Parathyroid adenoma (tissue), 2 donors: Measurements from ENCODE around the gene ATP5F1E.

Source experiments
- H2AFZ ChIP-seq: fragments of 300-600 bp; sonication (generic); one replicate; pipeline ENCODE4 v1.7.0; 2017; ENCODE audit warnings: antibody characterized with exemption, mild to moderate bottlenecking
- H3K27ac ChIP-seq: fragments of 300-600 bp; sonication (generic); one replicate; pipeline ENCODE4 v1.7.0; 2017
- H3K27me3 ChIP-seq: fragments of 300-600 bp; sonication (generic); one replicate; pipeline ENCODE4 v1.7.0; 2017; ENCODE audit warnings: low read length; ENCODE audit not compliant: control insufficient read depth, insufficient read depth
- H3K36me3 ChIP-seq: fragments of 300-600 bp; sonication (generic); one replicate; pipeline ENCODE4 v1.7.0; 2017; ENCODE audit warnings: low read length; ENCODE audit not compliant: control insufficient read depth, insufficient read depth
- H3K4me1 ChIP-seq: fragments of 300-600 bp; sonication (generic); one replicate; pipeline ENCODE4 v1.7.0; 2017; ENCODE audit warnings: control low read depth
- H3K4me2 ChIP-seq: fragments of 300-600 bp; sonication (generic); one replicate; pipeline ENCODE4 v1.7.0; 2017; ENCODE audit warnings: low read length
- H3K4me3 ChIP-seq: fragments of 300-600 bp; sonication (generic); one replicate; pipeline ENCODE4 v1.7.0; 2017; ENCODE audit warnings: low read depth, low read length
- H3K79me2 ChIP-seq: fragments of 300-600 bp; sonication (generic); one replicate; pipeline ENCODE4 v1.7.0; 2017; ENCODE audit warnings: control low read depth
- H3K9ac ChIP-seq: fragments of 300-600 bp; sonication (generic); one replicate; pipeline ENCODE4 v1.7.0; 2017; ENCODE audit warnings: mild to moderate bottlenecking
- H3K9me3 ChIP-seq: fragments of 300-600 bp; sonication (generic); one replicate; pipeline ENCODE4 v1.7.0; 2017; ENCODE audit warnings: low read length; ENCODE audit not compliant: control insufficient read depth
- TF ChIP-seq, protein P1 (sequence below): fragments of 300-600 bp; sonication (generic); IDR thresholded peaks from one replicate; pipeline ENCODE4 v1.7.0; 2017; ENCODE audit warnings: antibody characterized with exemption, mild to moderate bottlenecking
- donor health status: primary hyperparathyroidism.

The ATP5F1E gene

DNA sequence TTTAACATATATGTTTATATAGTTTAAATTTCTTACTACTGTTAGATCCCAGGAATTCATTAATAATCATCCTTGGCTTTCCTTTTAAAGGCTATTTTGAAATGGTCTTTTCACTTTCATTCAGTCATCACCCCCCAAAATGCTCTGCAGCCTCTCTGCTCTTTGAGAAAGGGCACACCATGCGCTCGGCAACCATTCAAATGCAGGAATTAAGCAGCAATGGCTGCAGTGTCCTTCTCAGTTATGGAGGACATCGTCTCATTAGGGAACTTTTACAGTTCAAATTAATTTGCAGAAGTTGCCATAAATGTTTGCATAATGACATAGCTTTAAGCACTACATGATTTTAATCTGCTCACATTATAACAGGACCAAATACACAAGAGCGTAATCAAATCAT is 6.6 kb downstream of the ATP5F1E start:
- Histone ChIP-seq H3K27ac (no peak overlapping the region), H2AFZ (no peak overlapping the region), H3K4me1 (peaks cover 10% of the 10 kb centered on the region), H3K4me3 (no peak overlapping the region), H3K4me2 (no peak overlapping the region), H3K36me3 (no peaks in the 10 kb centered on the region), H3K27me3 (no peaks in the 10 kb centered on the region), H3K79me2 (peaks cover 2% of the 10 kb centered on the region), H3K9me3 (no peaks in the 10 kb centered on the region), H3K9ac (no peak overlapping the region)
- TF ChIP-seq, protein P1, sequence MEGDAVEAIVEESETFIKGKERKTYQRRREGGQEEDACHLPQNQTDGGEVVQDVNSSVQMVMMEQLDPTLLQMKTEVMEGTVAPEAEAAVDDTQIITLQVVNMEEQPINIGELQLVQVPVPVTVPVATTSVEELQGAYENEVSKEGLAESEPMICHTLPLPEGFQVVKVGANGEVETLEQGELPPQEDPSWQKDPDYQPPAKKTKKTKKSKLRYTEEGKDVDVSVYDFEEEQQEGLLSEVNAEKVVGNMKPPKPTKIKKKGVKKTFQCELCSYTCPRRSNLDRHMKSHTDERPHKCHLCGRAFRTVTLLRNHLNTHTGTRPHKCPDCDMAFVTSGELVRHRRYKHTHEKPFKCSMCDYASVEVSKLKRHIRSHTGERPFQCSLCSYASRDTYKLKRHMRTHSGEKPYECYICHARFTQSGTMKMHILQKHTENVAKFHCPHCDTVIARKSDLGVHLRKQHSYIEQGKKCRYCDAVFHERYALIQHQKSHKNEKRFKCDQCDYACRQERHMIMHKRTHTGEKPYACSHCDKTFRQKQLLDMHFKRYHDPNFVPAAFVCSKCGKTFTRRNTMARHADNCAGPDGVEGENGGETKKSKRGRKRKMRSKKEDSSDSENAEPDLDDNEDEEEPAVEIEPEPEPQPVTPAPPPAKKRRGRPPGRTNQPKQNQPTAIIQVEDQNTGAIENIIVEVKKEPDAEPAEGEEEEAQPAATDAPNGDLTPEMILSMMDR = no peak

- no peak overlapping the region for H3K4me2 ChIP-seq
- H3K27ac ChIP-seq = no peak overlapping the region
These were observed 7.0 kb downstream of the ATP5F1E start for GRCh38 chr20:59025086-59025485.

GRCh38 chr20:59024111-59024530 is 8.0 kb downstream of the ATP5F1E start:
- H3K4me2 ChIP-seq = no peak overlapping the region
- TF ChIP-seq, protein P1 = no peak
- peaks cover 3% of the 10 kb centered on the region for H3K4me1 ChIP-seq
- no peaks in the 10 kb centered on the region for H3K9me3 ChIP-seq
- no peak overlapping the region for H3K9ac ChIP-seq
- H2AFZ ChIP-seq = no peak overlapping the region
- H3K27me3 ChIP-seq = no peaks in the 10 kb centered on the region
- peaks cover 5% of the 10 kb centered on the region for H3K79me2 ChIP-seq
- H3K27ac ChIP-seq = no peak overlapping the region
- no peaks in the 10 kb centered on the region for H3K36me3 ChIP-seq
- H3K4me3 ChIP-seq = no peak overlapping the region

More at GRCh38 chr20:59025086-59025485, 7.0 kb downstream of the ATP5F1E start:
- TF ChIP-seq, protein P1 = no peak
- Histone ChIP-seq H3K4me1 (peaks cover 10% of the 10 kb centered on the region), H3K9ac (no peak overlapping the region), H3K36me3 (no peaks in the 10 kb centered on the region), H3K79me2 (peaks cover 2% of the 10 kb centered on the region), H3K27me3 (no peaks in the 10 kb centered on the region), H3K9me3 (no peaks in the 10 kb centered on the region), H2AFZ (no peak overlapping the region), H3K4me3 (no peak overlapping the region)

- no peaks in the 10 kb centered on the region for H3K4me1 ChIP-seq
- no peak overlapping the region for H3K9ac ChIP-seq
- H2AFZ ChIP-seq = no peak overlapping the region
- H3K36me3 ChIP-seq = no peaks in the 10 kb centered on the region
- no peaks in the 10 kb centered on the region for H3K9me3 ChIP-seq
- TF ChIP-seq, protein P1 = no peak
- H3K27ac ChIP-seq = no peak overlapping the region
- no peak overlapping the region for H3K4me2 ChIP-seq
- H3K4me3 ChIP-seq = no peak overlapping the region
- H3K79me2 ChIP-seq = peaks cover 5% of the 10 kb centered on the region
- no peaks in the 10 kb centered on the region for H3K27me3 ChIP-seq
These were observed 8.5 kb downstream of the ATP5F1E start for GRCh38 chr20:59023616-59024015.

GRCh38 chr20:59022754-59023153 is 9.4 kb downstream of the ATP5F1E start:
- H2AFZ ChIP-seq = no peak overlapping the region
- H3K27ac ChIP-seq = no peak overlapping the region
- H3K4me2 ChIP-seq = no peak overlapping the region
- H3K4me3 ChIP-seq = no peak overlapping the region
- H3K79me2 ChIP-seq = peaks cover 8% of the 10 kb centered on the region
- H3K4me1 ChIP-seq = no peaks in the 10 kb centered on the region
- no peaks in the 10 kb centered on the region for H3K27me3 ChIP-seq
- no peak overlapping the region for H3K9ac ChIP-seq
- TF ChIP-seq, protein P1 = no peak
- no peaks in the 10 kb centered on the region for H3K36me3 ChIP-seq
- no peaks in the 10 kb centered on the region for H3K9me3 ChIP-seq
